K562 (cell line): Measurements from ENCODE around the gene BAIAP2. TPM values are rescaled to one million over a fixed set of nuclear protein-coding genes. Genes with fewer than 3 reads are reported as not detected.
A peak's percentile ranks its signal among the peaks of the same experiment; 100 is the strongest.

Experiments
- HMGN3 ChIP-seq: IDR thresholded peaks from 2 replicates; pipeline ENCODE4 v1.6.1; 2011; ENCODE audit warnings: borderline replicate concordance, low read depth, mild to moderate bottlenecking, mixed read lengths, low read length; ENCODE audit not compliant: insufficient read length; ENCODE audit errors: extremely low read depth
- SIN3A ChIP-seq, 2 experiments: fragments of 150-350 bp in 1 of 2; IDR thresholded peaks; 2 replicates each; pipeline ENCODE4 v1.6.1; 2011 to 2016; ENCODE audit warnings: borderline replicate concordance in 2 of 2, low read depth in 2 of 2, low read length in 2 of 2, mild to moderate bottlenecking in 2 of 2, moderate library complexity in 2 of 2; ENCODE audit not compliant: control insufficient read depth in 1 of 2
- TCF3 ChIP-seq: sonication (generic); formaldehyde crosslinking; IDR thresholded peaks from 2 replicates; pipeline ENCODE4 v1.4.0; 2020; ENCODE audit warnings: mild to moderate bottlenecking, missing genetic modification reagents
- TCF7 ChIP-seq: sonication (generic); IDR thresholded peaks from 2 replicates; pipeline ENCODE4 v1.6.1; 2016; ENCODE audit warnings: antibody characterized with exemption, borderline replicate concordance
- ZFP30 ChIP-seq: fragments of 250-450 bp; sonication (Bioruptor Pico); IDR thresholded peaks from 2 replicates; pipeline ENCODE4 v1.8.0; 2022; ENCODE audit warnings: moderate library complexity, mild to moderate bottlenecking, inconsistent platforms, borderline replicate concordance
- ZNF217 ChIP-seq: sonication (generic); formaldehyde crosslinking; IDR thresholded peaks from 2 replicates; pipeline ENCODE4 v1.8.0; 2022; ENCODE audit warnings: mild to moderate bottlenecking, missing genetic modification reagents
- ZNF507 ChIP-seq: conservative IDR thresholded peaks from 2 replicates; pipeline ENCODE4 v1.6.1; 2017; ENCODE audit warnings: missing genetic modification characterization, missing compliant biosample characterization
- ZNF77 ChIP-seq: fragments of 250-450 bp; sonication (Bioruptor Pico); IDR thresholded peaks from 2 replicates; pipeline ENCODE4 v1.5.0; 2020
- polyA plus RNA-seq, 8 experiments: library from polyadenylated mRNA; depleted of rRNA in 4 of 8; stranded (reverse) in 5 of 8; unstranded in 3 of 8; fragments of >200 nt; fragmentation: Nextera tagmentation in 2 of 8; fragmentation: Illumina TruSeq in 1 of 8; extraction: Ambion mirVana in 2 of 8; extraction: Trizol in 1 of 8; gene quantifications; 2 replicates each; pipeline versions ENCODE4 v1.2.1 to v1.2.3, GENCODE V29; 2011 to 2014; ENCODE audit warnings: inconsistent platforms in 1 of 8, missing spikeins in 1 of 8
- total RNA-seq, 7 experiments: library from RNA; depleted of rRNA in 6 of 7; stranded (reverse); fragments of >200 nt in 6 of 7; fragmentation: Illumina TruSeq in 2 of 7; extraction: Trizol in 2 of 7; gene quantifications; 2 replicates each; pipeline versions ENCODE4 v1.2.1 to v1.2.3, GENCODE V29; 2011 to 2021; ENCODE audit warnings: low replicate concordance in 1 of 7
- TF ChIP-seq, protein P1 (sequence below): IDR thresholded peaks from 3 replicates; pipeline ENCODE4 v1.6.1; 2011; ENCODE audit warnings: borderline replicate concordance, mild to moderate bottlenecking, moderate library complexity; ENCODE audit not compliant: insufficient read length; ENCODE audit errors: extremely low read depth
- TF ChIP-seq, protein P2 (sequence below): fragments of 450-650 bp; IDR thresholded peaks from 2 replicates; pipeline ENCODE4 v1.6.1; 2018; ENCODE audit not compliant: partially characterized antibody
- TF ChIP-seq, protein P3 (sequence below): sonication (generic); formaldehyde crosslinking; IDR thresholded peaks from 2 replicates; pipeline ENCODE4 v1.8.1; 2023; ENCODE audit warnings: mild to moderate bottlenecking, missing genetic modification reagents
- TF ChIP-seq, protein P4 (sequence below): fragments of 450-650 bp; formaldehyde crosslinking; IDR thresholded peaks from 2 replicates; pipeline ENCODE4 v1.4.0; 2020; ENCODE audit warnings: mild to moderate bottlenecking, moderate library complexity

Gene BAIAP2
- total and polyA plus RNA-seq, 9 of the 15 experiments (the other 6 are each of a cell fraction or from before 2014, with no cell fraction given) = 2.3 to 51.6 (median 18.4) TPM

DNA sequence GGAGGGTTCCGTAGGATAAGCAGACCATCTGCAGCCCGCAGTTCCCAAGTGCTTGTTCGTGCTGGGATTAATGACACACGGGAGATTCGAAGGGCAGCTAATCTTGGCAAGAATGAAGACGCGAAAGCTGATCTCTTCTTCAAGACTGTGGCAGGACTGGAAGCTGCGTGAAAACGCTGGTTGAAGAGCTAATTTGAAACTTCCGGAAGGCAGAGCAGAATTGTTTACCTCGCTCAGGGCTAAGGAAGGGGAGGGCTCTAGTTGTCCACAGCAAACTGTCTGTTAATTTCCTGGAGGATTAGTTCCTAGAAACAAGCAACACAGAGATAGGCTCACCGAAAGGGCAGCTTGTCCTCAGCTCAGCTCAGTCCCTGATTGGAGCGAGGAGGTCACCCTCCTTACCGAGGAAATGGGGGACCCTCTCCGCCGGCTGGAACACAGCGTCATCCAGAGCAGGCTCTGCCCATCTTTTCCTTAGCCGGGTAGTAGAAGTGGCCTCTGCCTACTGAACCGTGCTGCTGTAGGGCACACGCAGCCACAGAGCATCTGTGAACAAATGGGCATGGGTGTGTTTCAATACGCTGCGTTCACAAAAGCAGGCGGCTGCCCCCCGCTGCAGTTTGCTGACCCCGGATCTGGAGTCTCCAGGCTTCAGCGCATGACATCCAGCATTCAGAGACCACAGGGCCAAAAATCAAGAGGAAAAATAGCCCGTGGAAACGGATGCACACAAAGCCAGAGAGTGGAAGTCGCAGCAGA lies 16.7 kb upstream of the BAIAP2 start (continued):
- TF ChIP-seq, protein P1, sequence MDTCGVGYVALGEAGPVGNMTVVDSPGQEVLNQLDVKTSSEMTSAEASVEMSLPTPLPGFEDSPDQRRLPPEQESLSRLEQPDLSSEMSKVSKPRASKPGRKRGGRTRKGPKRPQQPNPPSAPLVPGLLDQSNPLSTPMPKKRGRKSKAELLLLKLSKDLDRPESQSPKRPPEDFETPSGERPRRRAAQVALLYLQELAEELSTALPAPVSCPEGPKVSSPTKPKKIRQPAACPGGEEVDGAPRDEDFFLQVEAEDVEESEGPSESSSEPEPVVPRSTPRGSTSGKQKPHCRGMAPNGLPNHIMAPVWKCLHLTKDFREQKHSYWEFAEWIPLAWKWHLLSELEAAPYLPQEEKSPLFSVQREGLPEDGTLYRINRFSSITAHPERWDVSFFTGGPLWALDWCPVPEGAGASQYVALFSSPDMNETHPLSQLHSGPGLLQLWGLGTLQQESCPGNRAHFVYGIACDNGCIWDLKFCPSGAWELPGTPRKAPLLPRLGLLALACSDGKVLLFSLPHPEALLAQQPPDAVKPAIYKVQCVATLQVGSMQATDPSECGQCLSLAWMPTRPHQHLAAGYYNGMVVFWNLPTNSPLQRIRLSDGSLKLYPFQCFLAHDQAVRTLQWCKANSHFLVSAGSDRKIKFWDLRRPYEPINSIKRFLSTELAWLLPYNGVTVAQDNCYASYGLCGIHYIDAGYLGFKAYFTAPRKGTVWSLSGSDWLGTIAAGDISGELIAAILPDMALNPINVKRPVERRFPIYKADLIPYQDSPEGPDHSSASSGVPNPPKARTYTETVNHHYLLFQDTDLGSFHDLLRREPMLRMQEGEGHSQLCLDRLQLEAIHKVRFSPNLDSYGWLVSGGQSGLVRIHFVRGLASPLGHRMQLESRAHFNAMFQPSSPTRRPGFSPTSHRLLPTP = no peak
- no peak for TF ChIP-seq HMGN3
- TF ChIP-seq, protein P2, sequence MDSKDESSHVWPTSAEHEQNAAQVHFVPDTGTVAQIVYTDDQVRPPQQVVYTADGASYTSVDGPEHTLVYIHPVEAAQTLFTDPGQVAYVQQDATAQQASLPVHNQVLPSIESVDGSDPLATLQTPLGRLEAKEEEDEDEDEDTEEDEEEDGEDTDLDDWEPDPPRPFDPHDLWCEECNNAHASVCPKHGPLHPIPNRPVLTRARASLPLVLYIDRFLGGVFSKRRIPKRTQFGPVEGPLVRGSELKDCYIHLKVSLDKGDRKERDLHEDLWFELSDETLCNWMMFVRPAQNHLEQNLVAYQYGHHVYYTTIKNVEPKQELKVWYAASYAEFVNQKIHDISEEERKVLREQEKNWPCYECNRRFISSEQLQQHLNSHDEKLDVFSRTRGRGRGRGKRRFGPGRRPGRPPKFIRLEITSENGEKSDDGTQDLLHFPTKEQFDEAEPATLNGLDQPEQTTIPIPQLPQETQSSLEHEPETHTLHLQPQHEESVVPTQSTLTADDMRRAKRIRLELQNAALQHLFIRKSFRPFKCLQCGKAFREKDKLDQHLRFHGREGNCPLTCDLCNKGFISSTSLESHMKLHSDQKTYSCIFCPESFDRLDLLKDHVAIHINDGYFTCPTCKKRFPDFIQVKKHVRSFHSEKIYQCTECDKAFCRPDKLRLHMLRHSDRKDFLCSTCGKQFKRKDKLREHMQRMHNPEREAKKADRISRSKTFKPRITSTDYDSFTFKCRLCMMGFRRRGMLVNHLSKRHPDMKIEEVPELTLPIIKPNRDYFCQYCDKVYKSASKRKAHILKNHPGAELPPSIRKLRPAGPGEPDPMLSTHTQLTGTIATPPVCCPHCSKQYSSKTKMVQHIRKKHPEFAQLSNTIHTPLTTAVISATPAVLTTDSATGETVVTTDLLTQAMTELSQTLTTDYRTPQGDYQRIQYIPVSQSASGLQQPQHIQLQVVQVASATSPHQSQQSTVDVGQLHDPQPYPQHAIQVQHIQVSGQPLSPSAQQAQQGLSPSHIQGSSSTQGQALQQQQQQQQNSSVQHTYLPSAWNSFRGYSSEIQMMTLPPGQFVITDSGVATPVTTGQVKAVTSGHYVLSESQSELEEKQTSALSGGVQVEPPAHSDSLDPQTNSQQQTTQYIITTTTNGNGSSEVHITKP = peak; percentile 74
- TF ChIP-seq ZNF77 (CRISPR knock-in tag) = no peak
- no peak for TF ChIP-seq ZFP30 (CRISPR knock-in tag)
- TF ChIP-seq TCF7 = no peak
- TF ChIP-seq, protein P3, sequence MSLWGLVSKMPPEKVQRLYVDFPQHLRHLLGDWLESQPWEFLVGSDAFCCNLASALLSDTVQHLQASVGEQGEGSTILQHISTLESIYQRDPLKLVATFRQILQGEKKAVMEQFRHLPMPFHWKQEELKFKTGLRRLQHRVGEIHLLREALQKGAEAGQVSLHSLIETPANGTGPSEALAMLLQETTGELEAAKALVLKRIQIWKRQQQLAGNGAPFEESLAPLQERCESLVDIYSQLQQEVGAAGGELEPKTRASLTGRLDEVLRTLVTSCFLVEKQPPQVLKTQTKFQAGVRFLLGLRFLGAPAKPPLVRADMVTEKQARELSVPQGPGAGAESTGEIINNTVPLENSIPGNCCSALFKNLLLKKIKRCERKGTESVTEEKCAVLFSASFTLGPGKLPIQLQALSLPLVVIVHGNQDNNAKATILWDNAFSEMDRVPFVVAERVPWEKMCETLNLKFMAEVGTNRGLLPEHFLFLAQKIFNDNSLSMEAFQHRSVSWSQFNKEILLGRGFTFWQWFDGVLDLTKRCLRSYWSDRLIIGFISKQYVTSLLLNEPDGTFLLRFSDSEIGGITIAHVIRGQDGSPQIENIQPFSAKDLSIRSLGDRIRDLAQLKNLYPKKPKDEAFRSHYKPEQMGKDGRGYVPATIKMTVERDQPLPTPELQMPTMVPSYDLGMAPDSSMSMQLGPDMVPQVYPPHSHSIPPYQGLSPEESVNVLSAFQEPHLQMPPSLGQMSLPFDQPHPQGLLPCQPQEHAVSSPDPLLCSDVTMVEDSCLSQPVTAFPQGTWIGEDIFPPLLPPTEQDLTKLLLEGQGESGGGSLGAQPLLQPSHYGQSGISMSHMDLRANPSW (CRISPR knock-in tag) = no peak
- no peak for TF ChIP-seq ZNF507 (tag)
- TF ChIP-seq ZNF217 (CRISPR knock-in tag) = no peak
- TF ChIP-seq, protein P4, sequence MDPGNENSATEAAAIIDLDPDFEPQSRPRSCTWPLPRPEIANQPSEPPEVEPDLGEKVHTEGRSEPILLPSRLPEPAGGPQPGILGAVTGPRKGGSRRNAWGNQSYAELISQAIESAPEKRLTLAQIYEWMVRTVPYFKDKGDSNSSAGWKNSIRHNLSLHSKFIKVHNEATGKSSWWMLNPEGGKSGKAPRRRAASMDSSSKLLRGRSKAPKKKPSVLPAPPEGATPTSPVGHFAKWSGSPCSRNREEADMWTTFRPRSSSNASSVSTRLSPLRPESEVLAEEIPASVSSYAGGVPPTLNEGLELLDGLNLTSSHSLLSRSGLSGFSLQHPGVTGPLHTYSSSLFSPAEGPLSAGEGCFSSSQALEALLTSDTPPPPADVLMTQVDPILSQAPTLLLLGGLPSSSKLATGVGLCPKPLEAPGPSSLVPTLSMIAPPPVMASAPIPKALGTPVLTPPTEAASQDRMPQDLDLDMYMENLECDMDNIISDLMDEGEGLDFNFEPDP (CRISPR knock-in tag) = no peak
- no peak; the same call in none of the 2 replicates for TF ChIP-seq TCF3 (CRISPR knock-in tag)
- TF ChIP-seq SIN3A (IDR thresholded peaks at IDR 0.05; ENCODE audit: borderline replicate concordance in 2 of 2, control insufficient read depth in 1 of 2, low read depth in 2 of 2, low read length in 2 of 2) = peak in 1 of 2 experiments; percentile 18; a peak in 1 of 4 replicates
